HEK293T (cell line): Measurements from ENCODE around the gene MBOAT2.

ENCODE experiments used
- CTCF ChIA-PET: fragments of 350-600 bp; formaldehyde crosslinking; extraction: SDS; loops from one replicate; lab custom pipeline; 2021; ENCODE audit warnings: antibody characterized with exemption, inconsistent platforms; lab: Yijun Ruan, JAX
- POLR2A ChIA-PET: fragments of 350-600 bp; formaldehyde crosslinking; extraction: SDS; loops from one replicate; lab custom pipeline; 2020; ENCODE audit warnings: antibody characterized with exemption, inconsistent platforms; lab: Yijun Ruan, JAX
- DNase-seq: peaks from one replicate; pipeline ENCODE4 v3.0.0; 2012; ENCODE audit warnings: mixed read lengths; ENCODE audit errors: extremely low spot score
- ARNT ChIP-seq: fragments of 450-650 bp; IDR thresholded peaks from 2 replicates; pipeline ENCODE4 v1.6.1; 2017; ENCODE audit warnings: mild to moderate bottlenecking
- BHLHE40 ChIP-seq: fragments of 450-650 bp; IDR thresholded peaks from 2 replicates; pipeline ENCODE4 v1.6.1; 2016; ENCODE audit warnings: mild to moderate bottlenecking, moderate library complexity, borderline replicate concordance
- CTBP1 ChIP-seq: fragments of 450-650 bp; IDR thresholded peaks from 2 replicates; pipeline ENCODE4 v1.6.1; 2016; ENCODE audit warnings: borderline replicate concordance
- ELF4 ChIP-seq: fragments of 450-650 bp; IDR thresholded peaks from 2 replicates; pipeline ENCODE4 v1.6.1; 2017; ENCODE audit warnings: antibody characterized with exemption
- FOXA1 ChIP-seq: fragments of 450-650 bp; IDR thresholded peaks from 2 replicates; pipeline ENCODE4 v1.6.1; 2016; ENCODE audit warnings: mild to moderate bottlenecking
- FOXK2 ChIP-seq: fragments of 450-650 bp; IDR thresholded peaks from 2 replicates; pipeline ENCODE4 v1.6.1; 2016; ENCODE audit warnings: mild to moderate bottlenecking
- FOXM1 ChIP-seq: fragments of 450-650 bp; IDR thresholded peaks from 2 replicates; pipeline ENCODE4 v1.6.1; 2017; ENCODE audit warnings: mild to moderate bottlenecking, borderline replicate concordance
- HDGF ChIP-seq: fragments of 450-650 bp; IDR thresholded peaks from 2 replicates; pipeline ENCODE4 v1.6.1; 2017; ENCODE audit warnings: antibody characterized with exemption, borderline replicate concordance
- L3MBTL2 ChIP-seq: fragments of 450-650 bp; conservative IDR thresholded peaks from 2 replicates; pipeline ENCODE4 v1.6.1; 2016; ENCODE audit warnings: mild to moderate bottlenecking
- LEF1 ChIP-seq: fragments of 450-650 bp; IDR thresholded peaks from 2 replicates; pipeline ENCODE4 v1.6.1; 2017; ENCODE audit warnings: mild to moderate bottlenecking, borderline replicate concordance
- NFRKB ChIP-seq: fragments of 450-650 bp; IDR thresholded peaks from 2 replicates; pipeline ENCODE4 v1.6.1; 2016; ENCODE audit warnings: mild to moderate bottlenecking, moderate library complexity
- PKNOX1 ChIP-seq: fragments of 450-650 bp; IDR thresholded peaks from 2 replicates; pipeline ENCODE4 v1.6.1; 2016
- SP1 ChIP-seq: fragments of 450-650 bp; IDR thresholded peaks from 2 replicates; pipeline ENCODE4 v1.6.1; 2017
- SUZ12 ChIP-seq: fragments of 450-650 bp; IDR thresholded peaks from 2 replicates; pipeline ENCODE4 v1.6.1; 2016; ENCODE audit warnings: mild to moderate bottlenecking
- TARDBP ChIP-seq: fragments of 450-650 bp; IDR thresholded peaks from 2 replicates; pipeline ENCODE4 v1.6.1; 2016
- ZNF384 ChIP-seq: fragments of 450-650 bp; IDR thresholded peaks from 2 replicates; pipeline ENCODE4 v1.6.1; 2016

Gene MBOAT2

DNA sequence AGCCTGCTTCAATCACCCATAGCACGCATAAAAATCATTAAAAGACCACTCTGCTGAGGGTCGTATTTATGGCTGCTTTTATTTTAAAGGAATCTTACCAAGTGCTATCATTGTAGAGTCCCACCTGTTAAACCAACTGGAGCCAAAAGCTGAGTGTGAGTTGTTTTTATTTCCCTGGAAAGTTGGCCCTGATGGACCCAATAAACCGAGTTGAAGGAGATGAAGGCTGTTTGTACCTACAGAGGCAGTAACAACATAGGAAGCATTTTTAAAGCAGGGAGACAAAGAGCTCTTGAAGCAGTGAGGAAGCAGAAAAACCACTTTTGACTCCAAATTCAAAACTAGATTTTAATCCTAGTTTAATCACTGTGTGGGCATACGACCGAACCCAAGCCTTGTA lies 6.4 kb downstream of the MBOAT2 start:
- DNase-seq, result no peak
- ChIA-PET POLR2A (no interaction called here), CTCF (no interaction called here)
- TF ChIP-seq PKNOX1 (no peak), HDGF (no peak), FOXM1 (no peak), FOXK2 (no peak), SUZ12 (no peak)

GRCh38 chr2:8996006-8996405 lies 7.5 kb downstream of the MBOAT2 start:
- no peak for DNase-seq
- POLR2A ChIA-PET, result no interaction called here
- TF ChIP-seq ELF4 (no peak), BHLHE40 (no peak), CTBP1 (no peak), ARNT (no peak), FOXM1 (no peak), SUZ12 (no peak)
- CTCF ChIA-PET, result no interaction called here

- ChIA-PET POLR2A (interaction anchor here (1.1 kb wide), 1 partner anchor 10 kb away, joined by 3 read pairs; no protein-coding TSS in a partner anchor), CTCF (no interaction called here)
- TF ChIP-seq ELF4, result no peak
- TF ChIP-seq SUZ12, result no peak
- no peak for TF ChIP-seq PKNOX1
- TF ChIP-seq TARDBP, result no peak
- no peak for DNase-seq
Measured at GRCh38 chr2:8994386-8994785, 9.1 kb downstream of the MBOAT2 start.

DNA sequence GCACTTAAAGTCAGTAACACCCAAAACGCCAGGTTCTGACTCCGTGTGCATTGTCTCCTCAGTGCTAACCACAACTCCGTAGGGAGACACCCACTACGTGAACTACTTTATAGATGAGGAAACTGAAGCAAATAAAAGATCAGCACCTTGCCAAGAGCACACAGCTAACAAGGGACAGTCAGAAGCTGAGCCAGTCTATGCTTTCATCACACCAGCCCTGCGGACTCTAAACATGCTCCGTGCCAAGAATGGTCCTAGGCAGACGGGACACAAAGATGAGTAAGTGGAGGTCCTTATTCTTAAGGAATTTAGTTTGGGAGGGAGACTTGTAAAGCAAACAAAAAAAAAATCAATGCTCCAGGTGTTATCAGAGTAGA lies 9.6 kb downstream of the MBOAT2 start:
- no peak for DNase-seq
- CTCF ChIA-PET, result no interaction called here
- POLR2A ChIA-PET, result interaction anchor here (1.1 kb wide), 1 partner anchor 11 kb away, joined by 3 read pairs; no protein-coding TSS in a partner anchor
- no peak for TF ChIP-seq PKNOX1
- no peak for TF ChIP-seq NFRKB
- no peak for TF ChIP-seq FOXA1
- TF ChIP-seq HDGF, result no peak
- TF ChIP-seq SP1, result no peak
- no peak for TF ChIP-seq LEF1
- TF ChIP-seq L3MBTL2, result no peak
- no peak for TF ChIP-seq ZNF384
- TF ChIP-seq SUZ12, result no peak
- TF ChIP-seq ELF4, result no peak
- no peak for TF ChIP-seq FOXK2
- TF ChIP-seq FOXM1, result no peak
- TF ChIP-seq ARNT, result no peak
- TF ChIP-seq CTBP1, result no peak
- no peak for TF ChIP-seq TARDBP

DNA sequence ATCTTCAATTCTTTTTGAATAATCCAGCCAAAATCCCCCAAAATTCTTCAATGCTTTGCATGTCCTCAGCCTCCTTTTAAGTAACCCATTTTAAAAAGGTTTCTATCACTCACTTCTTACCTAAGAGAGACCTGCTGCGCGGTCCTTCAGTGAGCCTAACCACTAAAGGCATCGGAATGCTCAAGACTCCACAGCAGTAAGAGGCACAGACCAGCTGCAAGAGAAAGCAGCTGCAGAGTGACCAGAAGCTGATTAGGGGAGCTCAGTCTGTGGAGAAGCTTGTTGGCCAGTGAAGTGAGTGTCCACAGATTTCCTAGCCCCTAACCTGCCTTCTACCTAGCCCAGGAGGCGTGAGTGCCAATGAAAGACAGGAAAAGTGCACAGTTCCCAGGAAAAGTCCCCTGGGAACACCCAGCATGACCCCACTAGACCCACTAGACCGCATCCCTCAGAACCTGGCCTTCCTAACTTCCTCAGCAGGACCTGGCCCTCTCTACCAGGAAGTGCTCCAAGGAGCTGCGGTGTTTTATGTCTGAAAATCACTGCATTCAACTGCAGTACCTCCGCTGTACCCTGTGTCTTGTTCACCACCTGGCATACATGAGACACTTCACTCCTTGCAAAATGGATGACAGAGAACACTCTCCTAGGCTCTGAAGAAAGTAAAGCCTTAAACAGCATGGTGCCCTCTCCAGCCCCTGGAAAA lies 10.1 kb downstream of the MBOAT2 start:
- TF ChIP-seq ARNT (no peak), FOXA1 (no peak), SP1 (no peak), NFRKB (no peak), FOXM1 (no peak), BHLHE40 (no peak)
- CTCF ChIA-PET, result no interaction called here

GRCh38 chr2:8992643-8993042 lies 10.8 kb downstream of the MBOAT2 start:
- TF ChIP-seq CTBP1 (no peak), TARDBP (no peak), BHLHE40 (no peak), ZNF384 (no peak), SP1 (no peak), SUZ12 (no peak), FOXM1 (no peak), PKNOX1 (no peak), LEF1 (no peak), HDGF (no peak), L3MBTL2 (no peak), ELF4 (no peak), FOXK2 (no peak), NFRKB (no peak)
- DNase-seq, result no peak
- ChIA-PET CTCF (no interaction called here), POLR2A (interaction anchor here (0.9 to 1.0 kb wide), 3 partner anchors 11 to 118 kb away, joined by 3 to 4 read pairs (median 3); partner anchors contain the start of gene MBOAT2)

More for the DNA sequence above, 10.1 kb downstream of the MBOAT2 start:
- DNase-seq, result no peak
- POLR2A ChIA-PET, result interaction anchor here (1.0 kb wide), 2 partner anchors 10 to 11 kb away, joined by 3 to 4 read pairs; partner anchors contain the start of gene MBOAT2
